ENCODE measurements around the gene ENTPD6. TPM values are rescaled to one million over a fixed set of nuclear protein-coding genes. Genes with fewer than 3 reads are reported as not detected.
"Not testable (repeated sequence)": the region's sequence is repeated elsewhere in the genome, so short reads cannot be mapped to it uniquely, and the experiment has no call there.

ENTPD6 gene
- total RNA-seq, 1 experiment from 2014 or later: 29.3 TPM

- no peak for DNase-seq (ENCODE audit: low read depth)
These were observed 60.8 kb downstream of the ENTPD6 start for GRCh38 chr20:25256226-25256859.

GRCh38 chr20:25257130-25257529 is 61.6 kb downstream of the ENTPD6 start:
- no peak for DNase-seq (ENCODE audit: low read depth)

GRCh38 chr20:25257756-25258475 is 62.4 kb downstream of the ENTPD6 start:
- no peak for DNase-seq (ENCODE audit: low read depth)

- no peak for DNase-seq (ENCODE audit: low read depth)
These were observed 62.9 kb downstream of the ENTPD6 start for GRCh38 chr20:25258476-25258805.

- DNase-seq (ENCODE audit: low read depth): no peak
These were observed 63.3 kb downstream of the ENTPD6 start for GRCh38 chr20:25258828-25259227.

GRCh38 chr20:25259358-25259757 is 63.8 kb downstream of the ENTPD6 start:
- no peak for DNase-seq (ENCODE audit: low read depth)

- no peak for DNase-seq (ENCODE audit: low read depth)
These were observed 64.3 kb downstream of the ENTPD6 start for GRCh38 chr20:25259788-25260254.

GRCh38 chr20:25260770-25261437 is 65.4 kb downstream of the ENTPD6 start:
- DNase-seq (ENCODE audit: low read depth): not testable (repeated sequence)

GRCh38 chr20:25269057-25269832 is 73.7 kb downstream of the ENTPD6 start:
- no peak for DNase-seq (ENCODE audit: low read depth)

GRCh38 chr20:25269833-25270170 is 74.3 kb downstream of the ENTPD6 start:
- no peak for DNase-seq (ENCODE audit: low read depth)

GRCh38 chr20:25270829-25271251 is 75.3 kb downstream of the ENTPD6 start:
- DNase-seq (ENCODE audit: low read depth): no peak

GRCh38 chr20:25271486-25272222 is 76.1 kb downstream of the ENTPD6 start:
- no peak for DNase-seq (ENCODE audit: low read depth)

- DNase-seq (ENCODE audit: low read depth): peak; percentile 24
These were observed 76.9 kb downstream of the ENTPD6 start for GRCh38 chr20:25272223-25273000.

GRCh38 chr20:25273046-25273445 is 77.5 kb downstream of the ENTPD6 start:
- DNase-seq (ENCODE audit: low read depth): no peak

- no peak for DNase-seq (ENCODE audit: low read depth)
These were observed 78.2 kb downstream of the ENTPD6 start for GRCh38 chr20:25273541-25274358.

GRCh38 chr20:25274481-25274880 is 79.0 kb downstream of the ENTPD6 start:
- DNase-seq (ENCODE audit: low read depth): no peak

- no peak for DNase-seq (ENCODE audit: low read depth)
These were observed 79.6 kb downstream of the ENTPD6 start for GRCh38 chr20:25274891-25275812.

- no peak for DNase-seq (ENCODE audit: low read depth)
These were observed 80.5 kb downstream of the ENTPD6 start for GRCh38 chr20:25275813-25276532.

Measured in RPMI7951 (cell line).